Thymus (tissue), 11 donors: ENCODE results near the gene CD2. TPM values are rescaled to one million over a fixed set of nuclear protein-coding genes. Genes with fewer than 3 reads are reported as not detected.

Experiments used
- DNase-seq, 9 donors: peaks; one replicate each; pipeline ENCODE4 v3.0.0-alpha.2; 2013; ENCODE audit warnings: low spot score in 9 of 9, low read depth in 6 of 9, missing footprints in 1 of 9
- H3K27ac ChIP-seq, 2 donors: one replicate each; pipeline ENCODE4 v1.5.1; 2013; ENCODE audit warnings: control low read depth in 1 of 2, low read depth in 1 of 2, low read length in 1 of 2, mild to moderate bottlenecking in 1 of 2, moderate library complexity in 1 of 2
- H3K27me3 ChIP-seq, 2 donors: one replicate each; pipeline ENCODE4 v1.5.1; 2013; ENCODE audit warnings: low read length in 1 of 2; ENCODE audit not compliant: control insufficient read depth in 2 of 2, insufficient read depth in 1 of 2
- H3K36me3 ChIP-seq, 2 donors: one replicate each; pipeline ENCODE4 v1.5.1; 2013; ENCODE audit warnings: low read length in 1 of 2, mild to moderate bottlenecking in 1 of 2, moderate library complexity in 1 of 2; ENCODE audit not compliant: control insufficient read depth in 2 of 2, insufficient read depth in 2 of 2
- H3K4me1 ChIP-seq, 2 donors: one replicate each; pipeline ENCODE4 v1.5.1; 2013; ENCODE audit warnings: low read length in 2 of 2; ENCODE audit not compliant: control insufficient read depth in 2 of 2, insufficient read depth in 2 of 2
- H3K4me3 ChIP-seq, 2 donors: one replicate each; pipeline ENCODE4 v1.5.1; 2013; ENCODE audit warnings: low read length in 2 of 2, control low read depth in 1 of 2, mild to moderate bottlenecking in 1 of 2
- H3K9me3 ChIP-seq, 2 donors: one replicate each; pipeline ENCODE4 v1.5.1; 2013; ENCODE audit warnings: low read length in 1 of 2, mild to moderate bottlenecking in 1 of 2; ENCODE audit not compliant: control insufficient read depth in 2 of 2, insufficient read depth in 1 of 2
- WGBS: extraction: QIAGEN DNeasy Blood & Tissue Kit; methylation state at CpG from one replicate; pipeline ENCODE4 v1.1.7; 2013; 5-methylcytosine and 5-hydroxymethylcytosine counted together
- polyA plus RNA-seq: library from polyadenylated mRNA; stranded (reverse); fragments of 200-250 nt; gene quantifications from one replicate; pipeline ENCODE4 v1.2.3, GENCODE V29; 2013
- total RNA-seq: library from RNA; stranded (reverse); fragments of 120-200 nt; gene quantifications from one replicate; pipeline ENCODE4 v1.2.4, GENCODE V29; 2013
- donor health status: healthy.

Gene CD2
- total and polyA plus RNA-seq, 2 donors, result 171 to 244 TPM

DNA sequence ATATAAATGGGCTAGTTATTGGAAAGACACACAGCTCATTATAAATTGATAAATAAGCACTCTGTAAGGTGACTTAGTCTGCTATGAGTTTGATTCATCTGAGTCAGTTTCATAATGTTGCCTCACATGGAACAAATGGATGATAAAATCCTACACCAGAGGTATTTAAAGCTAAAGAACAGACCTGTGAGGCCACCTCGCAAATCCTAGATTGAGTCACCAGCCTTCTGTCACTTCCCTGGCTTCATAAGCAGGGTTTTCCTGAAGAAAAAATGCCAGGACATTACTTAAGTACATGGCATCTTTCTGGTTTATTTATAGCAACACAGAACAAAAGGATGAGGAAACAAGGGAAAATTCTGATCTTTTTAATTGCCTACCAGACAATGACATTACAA lies 18.4 kb downstream of the CD2 start:
- 90% methylated on average over 1 of the region's 1 CpG for WGBS
- Histone ChIP-seq H3K4me1 (peaks cover 43 to 44% of the 10 kb centered on the region in 2 donors), H3K4me3 (no peak overlapping the region), H3K27me3 (no peaks in the 10 kb centered on the region), H3K9me3 (peaks cover 0 to 10% of the 10 kb centered on the region in 2 donors), H3K36me3 (peaks cover 15 to 16% of the 10 kb centered on the region in 2 donors), H3K27ac (peak overlapping the region; percentile 8 to 40)
- no peak for DNase-seq

DNA sequence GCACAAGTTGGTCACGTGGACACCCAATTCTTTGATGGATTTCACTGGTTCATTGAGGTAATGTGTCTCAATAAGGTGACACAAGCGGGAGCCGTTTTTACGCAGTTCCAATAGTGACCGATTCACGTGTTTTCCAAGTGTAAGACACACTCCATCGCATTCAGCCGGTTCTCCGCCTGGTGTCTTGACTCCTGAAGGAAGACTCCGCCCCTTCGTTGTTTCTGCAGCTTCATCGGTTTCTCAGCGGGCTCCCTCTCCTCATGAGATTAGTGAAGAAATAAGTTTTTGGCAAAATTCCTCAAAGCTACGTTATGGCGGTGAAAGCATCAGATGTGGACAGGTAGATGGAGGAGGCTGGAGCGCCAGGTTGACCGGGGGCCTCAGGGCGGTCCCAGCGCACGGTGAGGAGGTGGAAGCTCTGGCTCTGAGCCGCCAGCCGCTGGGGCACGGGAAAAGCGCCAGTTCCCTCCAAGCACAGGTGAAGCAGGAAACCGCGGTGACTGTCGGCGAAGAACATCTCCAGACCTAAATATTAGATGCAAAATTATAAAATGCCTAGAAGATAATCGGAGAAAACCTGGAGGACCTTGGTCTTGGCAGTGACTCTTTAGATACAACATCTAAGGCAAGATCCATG lies 21.0 kb downstream of the CD2 start:
- no peak for DNase-seq
- H3K9me3 ChIP-seq, result peaks cover 0 to 10% of the 10 kb centered on the region in 2 donors
- no peak overlapping the region for H3K27ac ChIP-seq
- H3K36me3 ChIP-seq, result no peaks in the 10 kb centered on the region
- H3K27me3 ChIP-seq, result no peaks in the 10 kb centered on the region
- 90% methylated on average over 29 of the region's 29 CpGs for WGBS
- H3K4me1 ChIP-seq, result peaks cover 29 to 34% of the 10 kb centered on the region in 2 donors
- no peak overlapping the region for H3K4me3 ChIP-seq

DNA sequence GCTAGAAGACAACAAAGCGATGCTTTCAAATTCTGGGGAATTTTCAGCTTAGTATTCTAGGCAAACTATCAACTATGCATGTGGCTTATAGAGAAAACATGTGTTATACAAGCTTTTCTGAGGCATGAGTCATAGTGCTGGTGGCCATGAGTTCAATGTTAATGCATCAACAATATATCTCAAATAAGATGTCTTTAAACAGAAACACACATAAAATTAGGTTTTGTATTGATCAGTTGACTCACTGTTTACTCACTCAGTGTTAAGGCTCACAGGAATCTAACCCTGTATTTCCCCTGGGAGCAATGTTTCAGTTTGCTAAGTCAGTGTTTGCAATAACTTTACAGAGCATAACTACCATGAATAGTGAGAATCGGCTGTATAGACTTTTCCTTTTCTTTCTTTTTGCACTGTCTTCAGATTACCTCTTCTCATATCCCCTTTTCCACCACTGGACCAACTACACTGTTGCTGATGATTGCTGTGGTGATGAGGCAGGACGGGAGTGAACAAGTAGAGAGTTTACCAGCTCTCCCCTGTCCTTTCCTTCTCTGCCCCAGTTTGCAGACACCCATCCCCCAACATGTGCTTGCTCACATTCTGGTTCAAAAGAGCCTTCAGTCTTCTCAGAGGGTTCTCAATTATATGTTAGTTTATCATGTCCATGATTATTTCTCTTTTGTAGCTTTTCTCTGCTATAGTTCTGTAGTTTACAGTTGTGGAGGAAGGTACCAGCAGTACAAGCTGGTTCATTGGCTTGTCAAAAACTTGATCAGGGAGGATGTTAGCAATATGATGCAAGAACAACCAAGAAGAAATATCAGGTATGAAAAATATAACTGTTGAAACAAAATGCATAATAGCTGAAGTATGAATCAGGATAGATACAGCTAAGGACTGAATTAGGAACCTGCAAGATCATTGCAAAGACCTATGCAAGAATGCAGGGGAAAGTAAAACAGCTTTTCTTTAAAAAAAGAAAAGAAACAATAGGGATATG lies 23.9 kb downstream of the CD2 start:
- 73% methylated on average over 3 of the region's 3 CpGs for WGBS
- H3K9me3 ChIP-seq, result peaks cover 0 to 10% of the 10 kb centered on the region in 2 donors

DNA sequence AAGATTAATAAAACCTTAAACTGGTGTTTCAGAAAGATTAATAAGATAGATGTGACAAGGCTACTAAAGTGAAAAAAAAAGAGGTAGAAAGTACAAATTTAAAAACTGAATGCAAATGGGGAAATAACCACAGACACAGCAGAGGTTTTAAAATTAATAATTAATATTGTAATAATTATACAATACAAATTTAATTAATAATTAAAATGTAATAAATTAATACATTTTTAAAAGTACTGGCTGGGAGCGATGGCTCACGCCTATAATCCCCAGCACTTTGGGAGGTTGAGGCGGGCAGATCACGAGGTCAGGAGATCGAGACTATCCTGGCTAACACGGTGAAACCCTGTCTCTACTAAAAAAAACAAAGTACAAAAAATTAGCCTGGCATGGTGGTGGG lies 26.8 kb downstream of the CD2 start:
- Histone ChIP-seq H3K36me3 (no peaks in the 10 kb centered on the region), H3K4me3 (no peak overlapping the region), H3K27me3 (no peaks in the 10 kb centered on the region), H3K27ac (no peak overlapping the region), H3K4me1 (peaks cover 13 to 20% of the 10 kb centered on the region in 2 donors), H3K9me3 (no peaks in the 10 kb centered on the region)
- over 99% methylated on average over 6 of the region's 6 CpGs for whole genome bisulfite sequencing
- no peak for DNase-seq

More for the DNA sequence above, 23.9 kb downstream of the CD2 start:
- Histone ChIP-seq H3K4me1 (peaks cover 8 to 14% of the 10 kb centered on the region in 2 donors), H3K4me3 (no peak overlapping the region), H3K27me3 (no peaks in the 10 kb centered on the region), H3K36me3 (no peaks in the 10 kb centered on the region), H3K27ac (peak overlapping the region; percentile 56 to 83)
- DNase-seq, result peak in 1 of 9 donors; percentile 66

DNA sequence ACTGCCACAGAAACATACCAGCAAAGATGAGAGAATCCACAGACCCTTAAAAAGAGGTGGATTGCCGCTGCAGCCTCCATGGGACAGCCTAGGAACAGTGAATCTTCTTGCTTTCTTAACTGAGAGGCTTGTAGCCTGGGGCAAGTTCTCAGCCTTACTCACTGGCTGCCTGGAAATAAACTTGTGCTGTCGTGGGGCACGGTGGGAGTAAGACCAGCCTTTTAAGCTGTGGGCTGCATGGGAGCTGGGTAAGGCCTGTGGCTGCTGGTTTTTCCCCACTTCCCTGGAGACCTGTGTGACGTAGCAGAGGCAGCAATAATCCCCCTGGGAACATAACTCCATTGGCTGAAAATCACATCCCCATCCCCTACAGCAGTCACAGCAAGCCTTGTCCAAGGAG lies 30.8 kb downstream of the CD2 start:
- no peak overlapping the region for H3K27ac ChIP-seq
- H3K4me1 ChIP-seq, result peaks cover 4 to 6% of the 10 kb centered on the region in 2 donors
- no peaks in the 10 kb centered on the region for H3K9me3 ChIP-seq
- H3K36me3 ChIP-seq, result no peaks in the 10 kb centered on the region
- no peak for DNase-seq
- 94% methylated on average over 4 of the region's 4 CpGs for WGBS
- no peak overlapping the region for H3K4me3 ChIP-seq
- no peaks in the 10 kb centered on the region for H3K27me3 ChIP-seq

DNA sequence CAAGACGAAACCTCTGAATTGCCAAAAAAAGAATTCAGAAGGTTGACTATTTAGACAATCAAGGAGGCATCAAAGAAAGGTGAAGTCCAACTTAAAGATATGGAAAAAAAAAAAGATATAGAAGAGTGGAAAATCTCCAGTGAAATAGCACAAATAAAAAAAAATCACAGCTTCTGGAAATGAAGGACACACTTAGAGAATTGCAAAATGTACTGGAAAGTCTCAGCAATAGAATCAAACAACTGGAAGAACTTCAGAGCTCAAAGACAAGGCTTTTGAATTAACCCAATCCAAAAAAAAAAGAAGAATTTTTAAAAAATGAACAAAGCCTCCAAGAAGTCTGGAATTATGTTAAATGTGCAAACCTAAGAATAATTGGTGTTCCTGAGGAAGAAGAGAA lies 31.8 kb downstream of the CD2 start:
- peaks cover 4 to 6% of the 10 kb centered on the region in 2 donors for H3K4me1 ChIP-seq
- H3K27me3 ChIP-seq, result no peaks in the 10 kb centered on the region
- DNase-seq, result no peak
- no peaks in the 10 kb centered on the region for H3K9me3 ChIP-seq
- no peak overlapping the region for H3K27ac ChIP-seq
- WGBS, result 95% methylated on average over 1 of the region's 1 CpG
- H3K4me3 ChIP-seq, result no peak overlapping the region
- no peaks in the 10 kb centered on the region for H3K36me3 ChIP-seq

DNA sequence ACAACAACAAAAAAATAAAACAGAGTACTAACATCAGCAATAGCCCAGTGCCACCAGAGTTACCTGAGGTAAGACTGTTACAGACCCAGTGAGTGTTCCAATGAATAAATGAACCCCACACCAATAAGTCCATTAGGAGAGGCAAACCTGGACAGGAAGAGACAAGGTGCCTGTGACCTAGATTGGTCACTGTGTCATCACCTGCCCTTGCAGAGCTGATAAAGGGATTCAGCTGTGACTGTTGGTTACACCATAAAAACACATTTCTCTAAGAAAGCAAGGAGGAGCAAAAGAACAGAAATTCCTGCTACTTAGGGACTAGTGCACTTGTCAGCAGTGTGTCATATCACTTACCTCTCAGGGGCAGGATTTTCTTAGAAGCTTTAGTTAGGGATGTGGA lies 37.5 kb downstream of the CD2 start:
- Histone ChIP-seq H3K4me1 (peaks cover 0 to 18% of the 10 kb centered on the region in 2 donors), H3K4me3 (no peak overlapping the region), H3K9me3 (no peaks in the 10 kb centered on the region), H3K27ac (no peak overlapping the region), H3K27me3 (no peaks in the 10 kb centered on the region), H3K36me3 (no peaks in the 10 kb centered on the region)
- DNase-seq, result no peak

DNA sequence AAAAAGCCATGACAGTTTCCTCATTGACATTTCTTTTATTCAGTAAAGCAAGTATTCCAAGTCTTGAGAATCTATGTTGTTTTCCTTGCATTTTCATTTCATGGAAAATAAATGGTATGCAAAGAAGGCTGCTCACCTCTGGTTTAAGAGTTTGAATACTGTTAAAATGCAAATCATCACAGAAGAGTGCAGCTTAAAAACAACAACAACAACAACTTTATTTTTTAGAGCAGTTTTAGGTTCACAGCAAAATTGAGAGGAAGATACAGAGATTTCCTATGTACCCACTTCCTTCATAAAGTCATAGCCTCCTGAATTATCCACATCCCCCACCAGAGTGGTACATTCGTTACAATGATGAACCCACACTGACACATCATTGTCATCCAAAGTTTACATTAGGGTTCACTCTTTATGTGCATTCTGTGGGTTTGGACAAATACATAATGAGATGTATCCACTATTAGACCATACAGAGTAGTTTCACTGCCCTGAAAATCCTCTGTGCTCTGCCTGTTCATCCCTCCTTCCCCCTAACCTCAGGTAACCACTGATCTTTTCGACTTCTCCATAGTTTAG lies 39.2 kb downstream of the CD2 start:
- peaks cover 0 to 26% of the 10 kb centered on the region in 2 donors for H3K4me1 ChIP-seq
- H3K36me3 ChIP-seq, result no peaks in the 10 kb centered on the region
- no peaks in the 10 kb centered on the region for H3K27me3 ChIP-seq
- no peak overlapping the region for H3K27ac ChIP-seq
- 84% methylated on average over 2 of the region's 2 CpGs for WGBS
- H3K4me3 ChIP-seq, result no peak overlapping the region
- no peaks in the 10 kb centered on the region for H3K9me3 ChIP-seq
- DNase-seq, result no peak

DNA sequence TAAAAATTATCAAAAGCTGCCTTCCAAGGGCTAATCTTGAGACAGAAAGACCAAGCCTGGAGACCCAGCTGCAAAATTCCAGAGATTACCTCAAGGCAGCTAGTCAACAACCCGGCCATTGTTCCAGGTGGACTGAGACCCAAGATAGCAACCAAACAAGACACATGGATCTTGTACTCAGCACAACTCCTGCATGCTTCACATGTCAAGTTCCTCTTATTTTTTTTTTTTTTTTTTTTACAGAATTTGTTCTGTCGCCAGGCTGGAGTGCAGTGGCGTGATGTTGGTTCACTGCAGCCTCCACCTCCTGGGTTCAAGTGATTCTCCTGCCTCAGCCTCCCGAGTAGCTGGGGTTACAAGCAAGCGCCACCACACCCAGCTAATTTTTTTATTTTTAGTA lies 40.1 kb downstream of the CD2 start:
- Histone ChIP-seq H3K27ac (no peak overlapping the region), H3K4me1 (peaks cover 0 to 33% of the 10 kb centered on the region in 2 donors), H3K9me3 (no peaks in the 10 kb centered on the region), H3K36me3 (no peaks in the 10 kb centered on the region), H3K4me3 (no peak overlapping the region), H3K27me3 (no peaks in the 10 kb centered on the region)
- WGBS, result 92% methylated on average over 5 of the region's 5 CpGs
- no peak for DNase-seq
